HG03342 (cell line): Measurements from ENCODE around the gene GEMIN5.
"Not testable (repeated sequence)": the region's sequence is repeated elsewhere in the genome, so short reads cannot be mapped to it uniquely, and the experiment has no call there.

Experiments used
- ATAC-seq: cut with Tn5 transposase; IDR thresholded peaks from one replicate; pipeline ENCODE4 v1.9.1; 2021; ENCODE audit warnings: mild to moderate bottlenecking, moderate library complexity; ENCODE audit not compliant: unreplicated experiment

GEMIN5 gene

GRCh38 chr5:154937718-154938466 is at the start of gene GEMIN5:
GEMIN5 (minus strand) TSS chr5:154938211; CDS start chr5:154938133, 78 bp downstream.
- ATAC-seq = peak; percentile 86

- no peak for ATAC-seq
These were observed 48.1 kb upstream of the GEMIN5 start for GRCh38 chr5:154986151-154986550.

- ATAC-seq = no peak
These were observed 47.0 kb upstream of the GEMIN5 start for GRCh38 chr5:154984946-154985516.

- ATAC-seq = not testable (repeated sequence)
These were observed 40.3 kb upstream of the GEMIN5 start for GRCh38 chr5:154978294-154978693.

- no peak for ATAC-seq
These were observed 39.4 kb upstream of the GEMIN5 start for GRCh38 chr5:154977409-154977808.

GRCh38 chr5:154976082-154976481 is 38.1 kb upstream of the GEMIN5 start:
- ATAC-seq = not testable (repeated sequence)

GRCh38 chr5:154972476-154973080 is 34.6 kb upstream of the GEMIN5 start:
- no peak for ATAC-seq

GRCh38 chr5:154971501-154971900 is 33.5 kb upstream of the GEMIN5 start:
- no peak for ATAC-seq

- ATAC-seq = no peak
These were observed 32.7 kb upstream of the GEMIN5 start for GRCh38 chr5:154970759-154971158.

GRCh38 chr5:154968953-154969352 is 30.9 kb upstream of the GEMIN5 start:
- ATAC-seq = no peak

GRCh38 chr5:154967421-154968024 is 29.5 kb upstream of the GEMIN5 start:
- ATAC-seq = no peak

- ATAC-seq = no peak
These were observed 28.9 kb upstream of the GEMIN5 start for GRCh38 chr5:154966874-154967273.

- no peak for ATAC-seq
These were observed 28.2 kb upstream of the GEMIN5 start for GRCh38 chr5:154966081-154966841.

GRCh38 chr5:154962494-154962893 is 24.5 kb upstream of the GEMIN5 start:
- peak; percentile 98 for ATAC-seq

- no peak for ATAC-seq
These were observed 18.7 kb upstream of the GEMIN5 start for GRCh38 chr5:154956712-154957111.

GRCh38 chr5:154949781-154950180 is 11.8 kb upstream of the GEMIN5 start:
- no peak for ATAC-seq

- no peak for ATAC-seq
These were observed 10.3 kb upstream of the GEMIN5 start for GRCh38 chr5:154948313-154948712.

GRCh38 chr5:154947778-154948177 is 9.8 kb upstream of the GEMIN5 start:
- no peak for ATAC-seq

- no peak for ATAC-seq
These were observed 7.8 kb upstream of the GEMIN5 start for GRCh38 chr5:154945695-154946301.

- no peak for ATAC-seq
These were observed 6.7 kb upstream of the GEMIN5 start for GRCh38 chr5:154944716-154945115.

- ATAC-seq = no peak
These were observed 5.5 kb upstream of the GEMIN5 start for GRCh38 chr5:154943527-154943926.
